Stimulated activated CD4-positive, alpha-beta T cell treated with anti-CD3 and anti-CD28 coated beads, Interleukin-2, amount 100 ng/mL, for 24 hours (primary cell): ENCODE data around the gene NANOS1.

ENCODE experiments used
- DNase-seq, 2 donors: peaks; one replicate each; pipeline ENCODE4 v3.0.0-alpha.2; 2020

Gene NANOS1

GRCh38 chr10:119061352-119061751, 31.8 kb downstream of the NANOS1 start:
- no peak for DNase-seq

GRCh38 chr10:119061926-119062325, 32.4 kb downstream of the NANOS1 start:
- DNase-seq, result no peak

- no peak for DNase-seq
Observed at GRCh38 chr10:119070395-119071165, 41.1 kb downstream of the NANOS1 start.

GRCh38 chr10:119073584-119073983, 44.1 kb downstream of the NANOS1 start:
- DNase-seq, result no peak

GRCh38 chr10:119078422-119079179, 49.1 kb downstream of the NANOS1 start:
- no peak for DNase-seq

- DNase-seq, result peak; percentile 70 to 76
Observed at GRCh38 chr10:119079599-119080520, 50.3 kb downstream of the NANOS1 start.

GRCh38 chr10:119080521-119081259, 51.2 kb downstream of the NANOS1 start, which contains the start of gene EIF3A:
TSS of gene EIF3A (minus strand) at chr10:119080817. CDS start at chr10:119080676, 141 bp downstream.
- peak; percentile 91 to 93 for DNase-seq
